HEK293 (cell line): Measurements from ENCODE around the gene ETV3.

ENCODE experiments used
- ZNF133 ChIP-seq: fragments of 450-650 bp; formaldehyde crosslinking; IDR thresholded peaks from 2 replicates; pipeline ENCODE4 v1.5.1; 2016; ENCODE audit warnings: missing biosample characterization, missing genetic modification characterization
- ZNF138 ChIP-seq: fragments of 450-650 bp; formaldehyde crosslinking; IDR thresholded peaks from 2 replicates; pipeline ENCODE4 v1.5.1; 2016; ENCODE audit warnings: missing biosample characterization, missing genetic modification characterization, borderline replicate concordance
- ZNF184 ChIP-seq: fragments of 450-650 bp; IDR thresholded peaks from 2 replicates; pipeline ENCODE4 v1.5.1; 2018; ENCODE audit warnings: missing biosample characterization, mild to moderate bottlenecking, missing genetic modification characterization
- ZNF777 ChIP-seq: fragments of 450-650 bp; formaldehyde crosslinking; IDR thresholded peaks from 2 replicates; pipeline ENCODE4 v1.5.1; 2017; ENCODE audit warnings: missing biosample characterization, missing genetic modification characterization, borderline replicate concordance
- TF ChIP-seq, protein P1 (sequence below): fragments of 450-650 bp; formaldehyde crosslinking; IDR thresholded peaks from 2 replicates; pipeline ENCODE4 v1.5.1; 2016; ENCODE audit warnings: missing biosample characterization, missing genetic modification characterization
- TF ChIP-seq, protein P2 (sequence below): fragments of 450-650 bp; formaldehyde crosslinking; IDR thresholded peaks from 2 replicates; pipeline ENCODE4 v1.5.1; 2016; ENCODE audit warnings: missing biosample characterization, missing genetic modification characterization
- TF ChIP-seq, protein P3 (sequence below): fragments of 450-650 bp; formaldehyde crosslinking; IDR thresholded peaks from 2 replicates; pipeline ENCODE4 v1.5.1; 2016; ENCODE audit warnings: missing biosample characterization, missing genetic modification characterization
- TF ChIP-seq, protein P4 (sequence below): fragments of 450-650 bp; formaldehyde crosslinking; IDR thresholded peaks from 2 replicates; pipeline ENCODE4 v1.5.1; 2016; ENCODE audit warnings: missing biosample characterization, missing genetic modification characterization

DNA sequence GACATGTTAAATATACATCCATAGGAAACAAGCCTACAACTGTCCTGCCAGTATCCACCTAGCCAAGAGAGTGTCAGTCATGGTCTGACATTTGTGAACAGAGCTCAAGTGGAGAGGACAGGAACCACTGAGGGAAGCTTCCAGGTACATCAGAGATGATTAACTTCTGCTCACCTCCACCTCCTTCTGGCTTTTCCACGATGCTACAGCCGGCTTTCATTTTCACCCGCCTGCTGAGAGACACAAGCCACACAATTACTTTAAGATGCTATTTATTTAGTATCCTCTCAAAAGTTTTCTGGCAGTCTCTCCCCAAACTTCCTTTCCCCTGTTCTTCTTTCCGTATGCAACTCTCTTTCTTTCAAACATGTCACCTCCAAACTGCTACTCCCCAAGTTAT lies 2.1 kb downstream of the ETV3 start:
- TF ChIP-seq ZNF184 (tag by site-specific recombination) (no peak), ZNF777 (tag by site-specific recombination) (no peak), ZNF133 (tag by site-specific recombination) (no peak), ZNF138 (tag by site-specific recombination) (no peak)
- TF ChIP-seq, protein P1, sequence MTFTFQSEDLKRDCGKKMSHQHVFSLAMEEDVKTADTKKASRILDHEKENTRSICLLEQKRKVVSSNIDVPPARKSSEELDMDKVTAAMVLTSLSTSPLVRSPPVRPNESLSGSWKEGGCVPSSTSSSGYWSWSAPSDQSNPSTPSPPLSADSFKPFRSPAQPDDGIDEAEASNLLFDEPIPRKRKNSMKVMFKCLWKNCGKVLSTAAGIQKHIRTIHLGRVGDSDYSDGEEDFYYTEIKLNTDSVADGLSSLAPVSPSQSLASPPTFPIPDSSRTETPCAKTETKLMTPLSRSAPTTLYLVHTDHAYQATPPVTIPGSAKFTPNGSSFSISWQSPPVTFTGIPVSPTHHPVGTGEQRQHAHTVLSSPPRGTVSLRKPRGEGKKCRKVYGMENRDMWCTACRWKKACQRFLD: no peak
- TF ChIP-seq, protein P2, sequence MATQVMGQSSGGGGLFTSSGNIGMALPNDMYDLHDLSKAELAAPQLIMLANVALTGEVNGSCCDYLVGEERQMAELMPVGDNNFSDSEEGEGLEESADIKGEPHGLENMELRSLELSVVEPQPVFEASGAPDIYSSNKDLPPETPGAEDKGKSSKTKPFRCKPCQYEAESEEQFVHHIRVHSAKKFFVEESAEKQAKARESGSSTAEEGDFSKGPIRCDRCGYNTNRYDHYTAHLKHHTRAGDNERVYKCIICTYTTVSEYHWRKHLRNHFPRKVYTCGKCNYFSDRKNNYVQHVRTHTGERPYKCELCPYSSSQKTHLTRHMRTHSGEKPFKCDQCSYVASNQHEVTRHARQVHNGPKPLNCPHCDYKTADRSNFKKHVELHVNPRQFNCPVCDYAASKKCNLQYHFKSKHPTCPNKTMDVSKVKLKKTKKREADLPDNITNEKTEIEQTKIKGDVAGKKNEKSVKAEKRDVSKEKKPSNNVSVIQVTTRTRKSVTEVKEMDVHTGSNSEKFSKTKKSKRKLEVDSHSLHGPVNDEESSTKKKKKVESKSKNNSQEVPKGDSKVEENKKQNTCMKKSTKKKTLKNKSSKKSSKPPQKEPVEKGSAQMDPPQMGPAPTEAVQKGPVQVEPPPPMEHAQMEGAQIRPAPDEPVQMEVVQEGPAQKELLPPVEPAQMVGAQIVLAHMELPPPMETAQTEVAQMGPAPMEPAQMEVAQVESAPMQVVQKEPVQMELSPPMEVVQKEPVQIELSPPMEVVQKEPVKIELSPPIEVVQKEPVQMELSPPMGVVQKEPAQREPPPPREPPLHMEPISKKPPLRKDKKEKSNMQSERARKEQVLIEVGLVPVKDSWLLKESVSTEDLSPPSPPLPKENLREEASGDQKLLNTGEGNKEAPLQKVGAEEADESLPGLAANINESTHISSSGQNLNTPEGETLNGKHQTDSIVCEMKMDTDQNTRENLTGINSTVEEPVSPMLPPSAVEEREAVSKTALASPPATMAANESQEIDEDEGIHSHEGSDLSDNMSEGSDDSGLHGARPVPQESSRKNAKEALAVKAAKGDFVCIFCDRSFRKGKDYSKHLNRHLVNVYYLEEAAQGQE (tag by site-specific recombination): no peak
- TF ChIP-seq, protein P3, sequence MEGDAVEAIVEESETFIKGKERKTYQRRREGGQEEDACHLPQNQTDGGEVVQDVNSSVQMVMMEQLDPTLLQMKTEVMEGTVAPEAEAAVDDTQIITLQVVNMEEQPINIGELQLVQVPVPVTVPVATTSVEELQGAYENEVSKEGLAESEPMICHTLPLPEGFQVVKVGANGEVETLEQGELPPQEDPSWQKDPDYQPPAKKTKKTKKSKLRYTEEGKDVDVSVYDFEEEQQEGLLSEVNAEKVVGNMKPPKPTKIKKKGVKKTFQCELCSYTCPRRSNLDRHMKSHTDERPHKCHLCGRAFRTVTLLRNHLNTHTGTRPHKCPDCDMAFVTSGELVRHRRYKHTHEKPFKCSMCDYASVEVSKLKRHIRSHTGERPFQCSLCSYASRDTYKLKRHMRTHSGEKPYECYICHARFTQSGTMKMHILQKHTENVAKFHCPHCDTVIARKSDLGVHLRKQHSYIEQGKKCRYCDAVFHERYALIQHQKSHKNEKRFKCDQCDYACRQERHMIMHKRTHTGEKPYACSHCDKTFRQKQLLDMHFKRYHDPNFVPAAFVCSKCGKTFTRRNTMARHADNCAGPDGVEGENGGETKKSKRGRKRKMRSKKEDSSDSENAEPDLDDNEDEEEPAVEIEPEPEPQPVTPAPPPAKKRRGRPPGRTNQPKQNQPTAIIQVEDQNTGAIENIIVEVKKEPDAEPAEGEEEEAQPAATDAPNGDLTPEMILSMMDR (tag by site-specific recombination): no peak
- TF ChIP-seq, protein P4, sequence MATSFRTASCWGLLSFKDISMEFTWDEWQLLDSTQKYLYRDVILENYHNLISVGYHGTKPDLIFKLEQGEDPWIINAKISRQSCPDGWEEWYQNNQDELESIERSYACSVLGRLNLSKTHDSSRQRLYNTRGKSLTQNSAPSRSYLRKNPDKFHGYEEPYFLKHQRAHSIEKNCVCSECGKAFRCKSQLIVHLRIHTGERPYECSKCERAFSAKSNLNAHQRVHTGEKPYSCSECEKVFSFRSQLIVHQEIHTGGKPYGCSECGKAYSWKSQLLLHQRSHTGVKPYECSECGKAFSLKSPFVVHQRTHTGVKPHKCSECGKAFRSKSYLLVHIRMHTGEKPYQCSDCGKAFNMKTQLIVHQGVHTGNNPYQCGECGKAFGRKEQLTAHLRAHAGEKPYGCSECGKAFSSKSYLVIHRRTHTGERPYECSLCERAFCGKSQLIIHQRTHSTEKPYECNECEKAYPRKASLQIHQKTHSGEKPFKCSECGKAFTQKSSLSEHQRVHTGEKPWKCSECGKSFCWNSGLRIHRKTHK (tag by site-specific recombination): no peak
